Lung microvascular endothelial cell (primary cell): ENCODE results near the gene BTNL8. TPM values are rescaled to one million over a fixed set of nuclear protein-coding genes. Genes with fewer than 3 reads are reported as not detected.

Source experiments
- DNase-seq, 2 donors: peaks; one replicate each; pipeline versions ENCODE4 v3.0.0 to v3.0.0-alpha.2; 2010; ENCODE audit warnings: low read depth in 2 of 2
- total RNA-seq: library from RNA; depleted of rRNA; stranded (reverse); fragments of >200 nt; gene quantifications from 2 replicates; pipeline ENCODE4 v1.2.1, GENCODE V29; 2014

The BTNL8 gene
- total RNA-seq, 1 donor from 2014 or later = 0.20 TPM

- DNase-seq = no peak
Observed at GRCh38 chr5:180959661-180960060, 60.7 kb downstream of the BTNL8 start.

DNA sequence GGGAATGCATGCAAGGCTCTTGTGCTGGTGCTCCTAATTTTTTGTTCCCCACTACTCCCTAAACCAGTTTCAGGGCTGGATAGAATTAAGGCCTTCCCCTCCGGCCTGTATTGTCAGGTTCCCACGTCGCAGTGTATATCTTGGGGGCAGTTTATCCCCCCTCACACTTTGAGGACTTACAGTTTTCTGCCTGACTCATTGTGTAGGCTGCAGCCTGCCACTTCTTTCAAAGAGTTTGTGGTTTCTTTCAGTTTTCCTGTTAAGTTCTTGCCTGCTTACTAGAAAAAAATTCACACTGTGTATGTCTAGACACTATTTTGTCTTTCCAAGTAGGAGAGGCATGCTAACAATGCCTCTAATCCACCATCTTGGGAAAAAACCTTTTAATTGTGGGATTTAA lies 61.2 kb downstream of the BTNL8 start:
- DNase-seq = no peak

DNA sequence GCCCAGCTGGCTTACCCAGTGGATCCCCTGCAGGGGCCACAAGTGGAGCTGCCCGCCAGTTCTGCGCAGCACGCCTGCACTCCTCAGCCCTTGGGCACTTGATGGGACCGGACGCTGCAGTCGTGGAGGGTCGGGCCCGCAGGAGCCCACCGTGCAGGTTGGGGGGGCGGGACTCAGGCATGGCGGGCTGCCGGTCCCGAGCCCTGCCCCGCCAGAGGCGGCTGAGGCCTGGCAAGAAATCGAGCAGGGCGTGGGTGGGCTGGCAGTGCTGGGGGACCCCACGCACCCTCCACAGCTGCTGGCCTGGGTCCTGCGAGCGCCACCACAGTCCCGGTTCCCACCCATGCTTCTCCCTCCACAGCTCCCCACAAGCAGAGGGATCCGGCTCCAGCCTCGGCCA lies 70.4 kb downstream of the BTNL8 start:
- DNase-seq = no peak

GRCh38 chr5:180970336-180970735 lies 71.4 kb downstream of the BTNL8 start:
- DNase-seq = no peak

DNA sequence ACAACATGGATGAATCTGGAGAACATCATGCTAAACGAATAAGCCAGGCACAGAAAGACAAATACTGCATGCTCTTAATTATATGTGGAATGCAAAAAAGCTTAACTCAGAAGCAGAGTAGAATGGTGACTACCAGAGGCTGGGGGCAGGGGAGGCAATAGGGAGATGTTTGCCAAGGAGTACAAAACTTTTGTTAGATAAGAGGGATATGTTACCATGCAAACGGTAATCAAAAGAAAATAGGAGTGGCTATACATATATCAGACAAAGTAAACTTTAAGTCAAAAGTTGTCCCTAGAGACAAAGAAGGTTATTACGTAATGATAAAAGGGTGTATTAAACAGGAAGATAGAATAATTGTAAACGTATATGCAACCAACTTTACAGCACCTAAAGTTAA lies 71.9 kb downstream of the BTNL8 start:
- no peak for DNase-seq

GRCh38 chr5:180974612-180975315 lies 75.8 kb downstream of the BTNL8 start:
- DNase-seq = no peak

DNA sequence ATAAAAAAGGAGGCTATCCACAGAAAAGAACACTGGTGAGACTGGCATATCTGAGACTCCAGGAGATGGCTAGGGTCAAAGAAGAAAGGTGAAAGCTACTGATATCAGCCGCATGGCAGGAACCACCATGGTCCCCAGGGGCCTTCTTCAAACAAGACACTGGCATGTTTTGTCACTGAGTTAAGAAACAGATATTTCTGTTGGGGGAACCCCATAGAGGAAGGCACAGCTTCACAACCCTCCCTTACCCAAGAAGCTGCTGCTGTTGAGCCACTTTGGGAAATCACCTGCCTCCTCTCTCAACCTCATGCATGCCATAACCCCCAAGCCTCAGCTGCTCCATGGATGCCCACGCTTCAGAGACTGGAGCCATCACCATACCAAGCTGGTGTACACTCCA lies 76.4 kb downstream of the BTNL8 start:
- DNase-seq = no peak

DNA sequence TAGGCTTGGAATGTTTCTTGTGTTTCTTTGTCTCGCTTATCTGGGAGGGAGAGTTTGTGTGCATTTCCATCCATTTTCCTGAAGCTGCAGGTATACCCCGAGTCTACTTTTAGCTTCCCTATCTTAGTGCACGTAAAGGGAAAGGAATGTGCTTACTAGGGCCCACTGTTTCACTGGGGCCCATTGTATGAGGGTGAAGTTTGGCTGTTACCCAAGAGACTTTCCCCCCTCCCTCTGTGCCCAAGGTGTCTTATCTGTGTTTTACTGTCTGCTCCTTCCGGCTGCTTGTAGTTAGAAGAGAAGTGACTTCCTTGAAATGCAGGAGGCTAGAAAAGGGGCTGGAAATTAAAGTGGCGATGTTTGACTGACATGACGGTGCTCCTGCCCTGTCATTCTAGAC lies 77.6 kb downstream of the BTNL8 start:
- DNase-seq = no peak

GRCh38 chr5:180977852-180978251 lies 78.9 kb downstream of the BTNL8 start:
- no peak for DNase-seq

GRCh38 chr5:180982008-180982741 lies 83.2 kb downstream of the BTNL8 start:
- DNase-seq = no peak

GRCh38 chr5:180988016-180988415 lies 89.1 kb downstream of the BTNL8 start:
- DNase-seq = no peak

GRCh38 chr5:180988592-180988991 lies 89.6 kb downstream of the BTNL8 start, which contains the start of gene BTNL3:
BTNL3 (plus strand) TSS chr5:180988846; CDS start chr5:180989029, 183 bp downstream.
- DNase-seq = no peak

DNA sequence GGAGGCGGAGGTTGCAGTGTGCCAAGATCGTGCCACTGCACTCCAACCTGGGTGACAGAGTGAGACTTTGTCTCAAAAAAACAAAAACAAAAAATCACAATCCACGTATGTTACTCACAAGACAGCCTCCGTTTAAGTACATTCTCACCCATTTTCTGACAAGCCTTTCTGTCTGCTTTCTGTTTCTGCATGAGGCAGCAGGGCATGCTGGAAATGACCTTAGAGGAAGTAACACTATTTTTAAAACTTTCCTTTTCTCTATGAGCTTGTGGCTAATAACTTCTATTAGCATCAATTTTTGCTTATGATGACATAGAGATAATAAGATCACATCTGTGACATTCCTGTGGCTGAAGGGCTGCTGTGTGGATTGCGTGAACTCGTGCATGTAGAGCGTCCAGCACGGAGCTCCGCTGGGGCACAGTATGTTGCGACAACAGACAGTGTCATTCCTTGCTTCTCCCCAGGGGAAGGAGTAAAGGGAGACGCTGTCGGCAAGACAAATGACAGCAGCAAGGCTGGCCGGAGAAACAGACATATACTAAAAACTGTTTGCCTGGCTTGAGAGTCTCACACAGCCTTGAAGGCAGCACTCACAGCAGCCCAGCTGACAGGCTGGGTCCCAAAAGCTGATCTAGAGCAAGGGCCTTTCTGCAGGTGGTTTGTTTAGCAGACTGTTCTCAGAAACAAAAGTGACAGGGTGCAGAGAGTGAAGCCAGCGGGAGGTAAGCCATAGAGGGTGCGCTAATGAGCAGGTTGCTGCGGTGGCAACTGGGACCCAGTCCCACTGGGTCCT lies 91.3 kb downstream of the BTNL8 start:
- DNase-seq = no peak

- DNase-seq = no peak
Observed at GRCh38 chr5:180990882-180991242, 91.9 kb downstream of the BTNL8 start.

Other genes starting within 250 kb of the BTNL8 start
- 156 and 289 TPM in 2 replicates for gene FLT4, start 249.6 kb upstream of the BTNL8 start, total RNA-seq
- not detected in 2 replicates for gene OR2Y1, start 159.1 kb upstream of the BTNL8 start, total RNA-seq
- gene MGAT1, start 96.4 kb upstream of the BTNL8 start, total RNA-seq = 65.8 and 129 TPM in 2 replicates
- gene ZFP62, start 37.9 kb upstream of the BTNL8 start, total RNA-seq = 10.5 and 13.7 TPM in 2 replicates
- gene BTNL3, start 89.7 kb downstream of the BTNL8 start, total RNA-seq = not detected in 2 replicates
- gene BTNL9, start 141.1 kb downstream of the BTNL8 start, total RNA-seq = under 0.01 TPM in 2 replicates
- not detected in 2 replicates for gene OR2V1, start 232.0 kb downstream of the BTNL8 start, total RNA-seq
- gene OR2V2, start 248.4 kb downstream of the BTNL8 start, total RNA-seq = not detected in 2 replicates